ELR (cell line): ENCODE data around the gene MINDY4.
A peak's percentile ranks its signal among the peaks of the same experiment; 100 is the strongest.
"Not testable (repeated sequence)": the region's sequence is repeated elsewhere in the genome, so short reads cannot be mapped to it uniquely, and the experiment has no call there.

Source experiments
- DNase-seq: peaks from one replicate; pipeline ENCODE4 v3.0.0-alpha.2; 2015; ENCODE audit warnings: low read depth

MINDY4 gene

DNA sequence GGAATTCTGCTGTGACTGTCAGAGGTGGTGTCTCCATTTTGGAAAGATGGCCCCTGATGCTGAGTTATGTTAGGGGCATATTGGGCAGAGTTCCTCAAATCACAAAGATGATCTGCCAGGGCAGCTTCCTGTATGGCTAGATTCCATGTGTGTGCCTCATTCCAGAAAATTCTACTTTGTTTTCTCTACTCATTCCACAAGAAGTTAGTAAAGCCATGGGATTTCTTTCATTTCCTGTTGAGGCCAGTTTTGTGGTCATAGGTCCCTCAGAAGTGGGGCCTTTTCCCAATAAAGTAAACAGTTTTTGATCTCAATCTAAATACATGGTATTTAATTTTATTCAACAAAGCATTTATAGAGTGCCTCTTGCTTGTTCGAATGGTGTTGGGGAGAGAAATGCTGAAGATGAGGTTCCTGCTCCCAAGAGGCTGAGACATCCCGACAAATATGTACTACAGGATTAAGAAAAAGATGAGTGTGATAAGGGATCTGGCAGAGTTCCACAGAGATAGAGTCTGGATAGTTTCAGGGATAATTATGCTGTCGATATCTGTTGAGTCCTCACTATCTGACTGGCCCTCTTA, 33.0 kb downstream of the MINDY4 start:
- DNase-seq = peak; percentile 97

DNA sequence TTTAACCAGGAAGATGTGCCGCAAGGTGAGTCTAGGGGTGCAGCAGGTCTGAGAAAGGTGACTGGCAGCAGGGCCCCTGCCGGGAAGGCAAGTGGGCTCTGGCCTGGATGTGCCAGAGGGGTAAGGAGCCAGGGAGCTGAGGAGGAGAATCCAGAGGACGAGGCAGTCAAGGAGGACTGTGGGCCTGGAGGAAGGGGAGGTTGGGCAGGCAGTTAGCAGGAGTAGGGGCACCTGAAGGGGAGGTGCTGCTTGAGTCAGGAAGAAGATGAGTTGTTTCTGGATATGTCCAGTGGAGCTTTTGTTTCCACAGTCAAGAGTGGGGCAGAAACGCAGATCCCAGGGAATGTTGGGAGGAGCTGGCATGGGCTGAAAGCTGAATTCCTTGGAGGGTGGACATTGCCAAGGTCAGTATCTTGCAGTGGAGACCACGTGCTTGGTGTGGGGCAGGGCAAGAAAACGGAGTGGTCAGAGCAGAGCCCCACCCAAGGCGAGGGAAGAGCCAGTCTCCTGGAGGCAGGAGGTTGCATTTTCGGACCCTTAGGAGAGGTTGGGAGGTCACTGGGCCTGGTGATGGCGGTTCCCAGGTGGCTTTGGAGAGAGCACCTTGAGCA, 34.0 kb downstream of the MINDY4 start:
- no peak for DNase-seq

DNA sequence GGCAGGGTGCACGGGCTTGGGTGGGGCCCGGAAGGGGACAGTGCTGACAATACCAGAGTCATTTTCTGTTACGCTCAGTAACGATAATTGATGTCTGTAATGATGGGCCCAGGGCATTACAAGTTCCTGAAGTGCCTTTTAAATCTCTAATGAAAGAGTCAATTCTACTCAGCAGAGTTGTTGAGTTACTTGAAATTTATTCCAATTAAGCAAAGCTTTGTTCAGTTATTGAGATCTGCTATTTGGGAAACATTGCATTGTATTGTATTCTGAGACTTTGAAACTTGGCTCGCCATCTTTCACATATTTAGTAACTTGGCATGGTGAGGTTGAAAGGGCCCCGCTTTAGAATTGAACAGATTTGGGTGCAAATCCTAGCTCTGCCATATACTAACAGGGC, 34.7 kb downstream of the MINDY4 start:
- no peak for DNase-seq

DNA sequence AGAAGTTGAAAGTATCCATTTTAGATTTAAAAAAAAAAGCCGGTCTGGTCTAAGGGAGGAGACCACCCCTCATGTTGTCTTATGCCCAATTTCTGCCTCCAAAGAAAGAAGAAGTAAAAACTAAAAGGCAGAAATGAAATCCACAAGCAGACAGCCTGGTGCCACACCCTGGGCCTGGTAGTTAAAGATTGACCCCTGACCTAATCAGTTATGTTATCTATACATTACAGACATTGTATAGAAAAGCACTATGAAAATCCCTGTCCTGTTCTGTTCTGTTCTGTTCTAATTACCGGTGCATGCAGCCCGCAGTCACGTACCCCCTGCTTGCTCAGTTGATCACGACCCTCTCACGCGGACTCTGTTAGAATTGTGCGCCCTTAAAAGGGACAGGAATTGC, 36.3 kb downstream of the MINDY4 start:
- not testable (repeated sequence) for DNase-seq

DNA sequence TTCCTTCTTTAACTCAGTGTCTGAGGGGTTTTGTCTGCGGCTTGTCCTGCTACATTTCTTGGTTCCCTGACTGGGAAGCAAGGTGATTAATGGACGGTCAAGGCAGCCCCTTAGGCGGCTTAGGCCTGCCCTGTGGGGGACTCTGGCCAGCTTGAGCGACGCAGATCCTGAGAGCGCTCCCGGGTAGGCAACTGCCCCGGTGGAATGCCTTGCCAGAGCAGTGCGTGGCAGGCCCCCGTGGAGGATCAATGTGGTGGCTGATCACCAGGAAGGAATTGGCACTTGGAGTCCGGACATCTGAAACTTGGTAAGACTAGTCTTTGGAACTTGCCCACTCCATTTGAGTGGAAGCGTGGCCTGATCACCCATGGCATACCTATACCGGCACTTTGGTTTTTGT, 36.7 kb downstream of the MINDY4 start:
- DNase-seq = not testable (repeated sequence)

DNA sequence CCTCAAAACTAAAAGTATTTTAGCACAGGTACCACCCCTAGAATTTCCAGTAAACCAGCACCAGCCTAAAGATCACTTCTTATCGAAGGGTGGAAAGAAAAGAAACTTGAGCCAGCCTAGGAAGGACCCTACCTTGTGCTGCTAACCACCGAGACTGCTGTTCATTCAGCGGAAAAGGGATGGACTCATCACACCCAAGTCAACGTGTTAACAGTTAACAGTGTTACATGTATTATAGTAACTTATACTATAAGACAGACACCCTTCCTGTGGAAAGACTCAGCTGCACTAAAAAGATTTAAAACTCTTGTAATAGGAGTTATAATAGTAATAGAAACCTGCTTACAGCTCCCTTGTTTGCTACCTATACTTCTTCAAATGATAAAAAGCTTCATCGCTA, 39.8 kb downstream of the MINDY4 start:
- no peak for DNase-seq

DNA sequence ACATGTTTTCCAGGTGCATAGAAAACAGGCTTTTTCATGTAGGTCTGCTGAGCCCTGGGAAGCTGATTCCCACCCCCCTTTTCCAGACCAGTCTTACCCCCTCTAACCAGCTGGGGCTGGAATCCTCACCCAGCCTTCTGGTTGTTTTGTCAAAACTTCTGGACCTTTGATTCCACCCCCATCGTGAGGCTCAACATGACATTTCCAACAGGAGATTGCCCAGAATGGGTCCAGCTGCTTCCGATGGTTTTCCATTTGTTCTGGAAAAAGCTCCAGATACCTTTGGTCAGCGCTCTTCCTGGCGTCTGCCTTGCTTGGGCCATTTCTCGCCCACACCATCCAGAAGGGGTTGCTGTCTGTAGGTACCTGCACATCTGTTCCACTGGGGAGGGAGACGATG, 41.5 kb downstream of the MINDY4 start:
- no peak for DNase-seq

DNA sequence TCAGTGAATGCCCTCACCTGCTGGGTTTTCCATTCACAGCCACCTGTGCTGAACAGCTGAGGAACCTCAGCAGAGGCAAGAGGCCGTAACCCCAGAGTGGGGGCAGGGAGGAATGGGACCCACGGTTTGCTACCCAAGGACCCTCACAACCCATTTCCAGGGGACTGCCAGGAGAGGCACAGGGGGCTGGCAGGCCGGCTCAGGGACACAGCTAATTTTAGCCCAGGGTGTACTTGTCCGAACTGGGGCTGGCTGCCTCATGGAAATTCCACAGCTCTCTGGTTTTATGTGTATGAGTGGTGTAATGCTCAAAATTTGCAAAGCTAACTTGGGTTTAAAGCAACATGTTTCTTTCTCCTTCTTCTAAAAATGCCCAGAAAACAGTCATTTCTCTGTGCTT, 42.2 kb downstream of the MINDY4 start:
- no peak for DNase-seq

DNA sequence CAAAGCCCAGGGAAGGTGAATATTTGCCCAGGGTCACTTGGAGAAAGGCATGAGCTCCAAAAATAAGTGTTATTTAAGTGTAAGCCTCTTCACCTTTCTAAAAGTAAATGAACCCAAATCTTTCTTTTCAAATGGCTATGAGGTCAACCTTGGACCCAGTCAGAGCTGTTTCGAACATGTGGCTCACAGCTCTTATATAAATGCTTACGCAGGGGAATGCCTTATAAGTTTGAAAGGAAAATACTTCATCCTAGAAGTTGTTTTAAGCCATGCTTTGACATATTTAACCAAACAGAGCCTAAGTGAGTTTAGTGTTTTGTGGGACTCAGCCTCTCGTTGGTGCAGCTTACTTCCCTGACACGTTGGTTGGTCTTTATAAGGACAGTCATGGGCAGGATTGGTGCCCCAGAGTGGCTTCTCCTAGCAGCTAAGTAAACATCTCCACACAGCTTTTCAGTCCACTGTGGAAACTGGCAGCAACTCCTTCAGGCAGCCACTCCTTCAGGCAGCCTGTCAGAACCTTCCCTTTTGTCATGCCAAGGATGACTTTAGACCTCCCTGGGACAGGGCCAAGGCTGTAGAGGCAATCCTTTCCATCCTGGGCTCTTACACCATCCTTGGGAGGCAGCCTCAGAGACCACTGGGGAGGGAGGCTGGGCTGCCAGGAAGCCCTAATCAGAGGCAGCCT, 43.6 kb downstream of the MINDY4 start:
- DNase-seq = no peak

DNA sequence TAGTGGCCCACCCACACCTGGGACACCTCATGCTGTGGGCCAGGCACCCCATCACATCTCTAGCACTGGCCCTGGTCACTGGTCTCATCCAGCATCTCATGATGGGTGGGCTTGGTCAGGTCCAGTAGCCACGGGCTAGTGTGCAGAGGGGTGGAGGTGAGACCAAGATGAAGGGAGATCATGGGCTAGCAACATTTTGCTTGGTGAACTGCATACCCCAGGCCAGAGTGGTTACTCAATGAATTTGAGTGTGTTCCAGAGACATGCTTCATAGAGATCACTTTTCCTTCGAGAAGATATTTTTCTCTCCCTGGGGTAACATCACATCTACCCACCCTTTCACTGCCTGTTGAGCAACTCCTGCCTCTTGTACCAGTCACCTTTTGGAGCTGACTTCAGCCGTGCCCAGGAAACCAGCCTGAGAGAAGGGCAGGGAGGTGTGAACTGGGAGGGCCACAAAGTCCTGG, 44.2 kb downstream of the MINDY4 start:
- no peak for DNase-seq

DNA sequence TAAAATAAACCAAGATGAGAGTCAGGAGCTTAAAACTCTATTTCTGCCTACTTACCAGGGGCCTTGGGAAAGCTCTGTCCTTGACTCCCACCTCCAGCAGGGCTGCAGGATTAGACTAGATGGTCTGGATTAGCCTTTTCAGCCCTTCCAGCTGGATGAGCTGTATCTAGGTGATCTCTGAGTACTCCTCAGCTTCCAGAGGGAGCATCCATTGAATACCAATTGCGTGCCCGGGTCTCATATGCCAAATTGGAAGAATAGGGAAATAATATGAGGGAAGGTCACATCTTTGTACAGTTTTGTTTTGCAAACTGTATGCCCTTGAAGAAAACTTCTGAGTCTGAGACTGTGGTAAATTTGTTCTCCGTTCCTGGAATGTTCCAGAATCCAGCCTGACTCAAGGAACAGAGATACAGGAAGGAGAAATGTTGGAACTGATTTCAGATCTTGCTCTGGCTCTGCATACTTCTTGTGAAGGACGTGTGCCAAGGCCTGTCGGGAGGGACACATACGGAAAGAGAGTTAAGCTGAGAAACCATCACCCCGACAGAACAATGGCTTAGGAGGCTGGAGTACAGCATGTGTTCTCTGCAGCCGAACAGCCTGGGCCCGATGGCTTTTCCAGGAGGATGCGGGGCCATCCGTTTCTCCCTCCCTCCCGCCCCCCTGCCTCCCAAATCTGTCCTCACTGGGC, 44.9 kb downstream of the MINDY4 start:
- no peak for DNase-seq

DNA sequence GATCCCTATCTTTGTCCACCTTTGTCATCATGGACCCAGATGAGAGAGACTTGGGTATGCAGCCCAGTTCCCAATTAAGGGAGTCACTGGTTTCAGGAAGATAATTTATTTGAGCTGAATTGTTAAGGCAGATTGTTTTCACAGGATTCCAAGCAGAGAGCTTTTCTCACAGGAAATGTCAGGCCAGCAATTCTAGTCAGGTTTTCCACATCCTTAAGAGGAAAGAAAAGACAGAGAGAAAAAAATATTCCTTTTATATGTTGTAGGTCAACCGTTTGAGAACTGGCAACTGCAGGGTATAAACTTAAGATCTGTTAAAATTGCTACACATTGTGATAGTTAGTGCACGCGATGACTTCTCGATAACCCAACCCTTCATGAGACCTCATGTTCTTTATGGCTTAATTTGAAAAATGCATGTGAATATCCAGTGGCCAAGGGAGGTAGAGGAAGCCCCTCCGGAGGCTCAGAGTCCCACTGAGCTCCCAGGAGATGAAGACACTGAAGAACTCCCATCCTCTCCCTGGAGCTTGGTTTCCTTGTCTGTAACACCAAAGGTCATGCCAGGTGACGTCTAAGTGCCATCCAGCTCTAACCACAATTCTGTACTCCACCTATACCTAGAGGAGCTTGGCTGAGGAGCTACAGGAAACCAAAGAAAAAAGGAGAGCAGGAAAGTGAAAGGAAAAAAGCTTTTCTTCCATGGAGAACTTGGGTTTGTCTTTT, 45.6 kb downstream of the MINDY4 start:
- no peak for DNase-seq

DNA sequence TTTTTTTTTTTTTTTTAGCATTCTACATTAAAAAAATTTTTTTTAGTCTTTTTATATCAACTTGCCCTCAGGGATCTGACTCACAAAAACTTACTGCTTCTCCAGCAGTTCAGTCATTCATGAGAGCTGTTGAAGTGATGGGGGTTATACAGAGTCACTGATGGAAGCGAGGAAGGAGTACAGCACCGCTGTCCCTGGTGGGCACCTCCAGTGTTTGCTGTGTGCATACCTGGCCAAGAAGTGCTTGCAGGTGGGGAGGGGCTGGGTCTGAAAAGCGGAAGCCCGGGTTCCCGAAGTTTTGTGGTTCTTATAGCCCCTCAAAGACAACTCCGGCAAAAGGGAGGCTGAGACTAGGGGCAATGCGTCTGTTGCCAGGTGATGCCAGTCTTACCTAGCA, 46.2 kb downstream of the MINDY4 start:
- DNase-seq = peak; percentile 89

DNA sequence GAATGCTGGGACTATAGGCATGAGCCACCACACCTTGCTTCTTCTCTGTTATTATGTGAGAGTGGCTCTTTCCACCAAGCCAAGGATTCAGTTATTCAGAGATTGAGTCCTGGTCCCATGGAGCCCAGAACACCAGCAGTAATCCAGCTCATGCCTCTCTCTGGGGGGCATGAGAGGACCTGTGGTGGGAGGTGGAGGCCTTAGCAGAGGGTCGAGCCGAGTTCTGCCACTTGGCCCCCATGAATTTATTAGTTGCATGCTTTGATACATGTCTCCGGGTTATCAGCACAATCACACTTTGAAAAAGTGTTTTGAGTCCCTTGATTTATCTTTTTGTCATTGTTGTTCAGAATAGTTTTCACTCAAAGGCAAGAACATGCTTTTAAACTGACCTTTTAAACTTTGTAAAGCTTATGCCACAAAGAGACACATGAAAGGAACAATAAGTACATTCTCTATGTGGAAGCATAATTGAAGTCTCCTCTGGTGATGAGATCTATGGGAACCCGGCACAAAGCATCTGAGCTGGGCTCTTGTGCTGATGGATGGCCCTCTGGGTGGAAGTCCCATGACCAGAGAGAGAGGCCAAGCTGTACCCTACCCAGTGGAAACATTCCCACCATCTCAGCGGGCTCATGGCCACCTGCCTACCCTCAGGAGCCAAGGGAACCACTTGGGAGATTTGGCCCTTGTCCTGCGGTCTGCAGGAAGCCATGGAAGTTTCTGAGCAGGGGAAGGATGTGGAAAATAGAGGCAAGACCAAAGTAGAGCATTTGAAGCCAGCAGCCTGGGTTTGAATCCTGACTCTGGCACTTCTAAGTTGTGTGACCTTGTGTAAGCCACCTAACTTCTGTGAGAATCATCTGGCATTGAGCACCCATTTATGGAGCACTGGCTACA, 53.9 kb downstream of the MINDY4 start:
- no peak for DNase-seq

DNA sequence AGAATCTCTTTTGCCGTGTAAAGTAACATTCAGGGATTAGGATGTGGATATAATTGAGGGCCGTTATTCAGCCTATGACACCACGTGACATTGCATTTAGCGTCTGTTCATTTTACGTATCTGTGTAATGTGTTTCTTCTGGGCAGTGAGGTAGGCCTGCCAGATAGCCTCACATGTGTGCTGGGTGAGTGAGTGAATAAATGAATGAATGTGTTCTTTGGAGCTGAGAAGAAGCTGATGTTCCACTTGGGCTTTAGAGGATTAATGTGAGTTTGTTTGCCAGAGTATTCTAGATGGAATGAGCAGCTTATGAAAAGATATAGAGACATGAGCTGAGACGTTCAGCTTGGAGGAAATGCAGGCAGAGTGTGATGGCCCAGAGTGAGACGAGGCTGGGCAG, 55.0 kb downstream of the MINDY4 start:
- DNase-seq = no peak

DNA sequence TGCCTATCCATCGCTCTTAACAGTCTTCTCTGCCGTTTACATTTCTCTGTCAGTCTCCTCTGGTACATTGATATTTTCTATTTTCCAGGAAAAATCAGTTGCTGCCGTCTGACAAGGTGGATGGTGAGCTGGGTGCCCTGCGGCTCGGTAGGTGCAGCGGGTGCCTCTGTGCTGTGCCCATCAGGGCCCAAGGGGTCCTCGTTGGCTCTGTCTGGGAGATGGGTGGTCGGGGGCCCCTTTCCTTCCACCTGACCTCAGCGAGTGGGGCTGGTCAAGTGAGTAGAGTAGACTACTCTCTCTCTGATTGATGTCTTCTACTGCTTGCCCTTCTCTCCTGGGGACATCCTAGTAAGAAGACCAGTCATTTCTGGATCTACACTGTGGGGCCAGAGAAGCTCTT, 57.4 kb downstream of the MINDY4 start:
- no peak for DNase-seq

DNA sequence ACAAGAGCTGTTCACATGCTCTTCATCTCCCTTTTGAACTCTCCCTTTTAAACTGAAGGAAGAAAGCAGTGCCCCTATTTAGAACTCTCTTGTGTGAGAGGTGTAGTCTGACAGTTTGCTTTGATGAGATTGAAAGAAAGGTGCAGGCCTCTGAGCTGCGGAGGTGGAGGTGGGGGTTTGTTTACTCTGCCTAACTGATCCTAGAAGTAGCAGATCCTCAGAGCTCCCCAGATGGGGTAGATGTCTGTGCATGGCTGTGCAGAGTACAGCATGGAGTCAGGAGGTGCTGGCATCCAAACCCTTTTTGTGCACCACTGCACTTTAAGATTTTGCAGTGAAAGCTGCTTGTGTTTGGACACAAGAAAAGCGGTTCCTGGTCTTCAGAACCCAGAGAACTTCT, 58.3 kb downstream of the MINDY4 start:
- no peak for DNase-seq

DNA sequence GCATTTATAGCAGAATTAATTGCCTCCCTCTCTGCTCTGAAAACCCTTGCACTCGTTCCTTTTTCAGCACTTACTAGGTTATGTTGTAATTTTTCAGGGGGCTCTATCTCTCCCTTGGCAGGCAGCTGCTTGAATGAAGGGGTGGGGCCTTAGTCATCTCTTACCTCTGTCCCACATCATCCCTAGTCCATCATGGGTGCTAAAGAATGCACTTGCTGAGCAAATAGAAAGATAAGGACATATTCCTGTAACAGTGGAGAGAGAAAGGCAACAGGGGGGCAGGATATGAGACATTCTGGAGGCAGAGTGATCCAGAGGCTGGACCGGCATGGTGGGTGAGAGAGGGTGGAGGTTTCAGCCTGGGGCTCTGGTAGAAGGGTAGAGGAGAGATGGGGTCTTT, 60.0 kb downstream of the MINDY4 start:
- no peak for DNase-seq

DNA sequence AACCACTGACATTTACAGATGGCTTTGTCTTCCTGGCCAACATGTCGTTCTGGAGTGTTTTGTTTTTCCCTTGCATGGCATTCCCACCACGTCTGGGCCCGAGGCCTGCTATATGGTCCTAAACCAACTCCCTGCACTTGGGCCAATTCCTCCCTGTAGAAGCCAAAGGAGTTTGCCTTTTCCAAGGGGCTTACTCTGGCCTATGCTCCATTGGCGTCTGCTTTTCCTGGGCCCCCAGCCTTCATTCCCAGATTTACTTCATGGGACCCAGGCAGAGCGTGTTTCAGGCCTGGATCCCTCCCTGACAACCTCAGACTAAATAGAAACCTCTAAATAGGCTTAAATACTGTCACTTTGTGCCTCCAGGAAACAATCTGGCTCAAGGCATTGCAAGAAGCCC, 60.7 kb downstream of the MINDY4 start:
- no peak for DNase-seq

DNA sequence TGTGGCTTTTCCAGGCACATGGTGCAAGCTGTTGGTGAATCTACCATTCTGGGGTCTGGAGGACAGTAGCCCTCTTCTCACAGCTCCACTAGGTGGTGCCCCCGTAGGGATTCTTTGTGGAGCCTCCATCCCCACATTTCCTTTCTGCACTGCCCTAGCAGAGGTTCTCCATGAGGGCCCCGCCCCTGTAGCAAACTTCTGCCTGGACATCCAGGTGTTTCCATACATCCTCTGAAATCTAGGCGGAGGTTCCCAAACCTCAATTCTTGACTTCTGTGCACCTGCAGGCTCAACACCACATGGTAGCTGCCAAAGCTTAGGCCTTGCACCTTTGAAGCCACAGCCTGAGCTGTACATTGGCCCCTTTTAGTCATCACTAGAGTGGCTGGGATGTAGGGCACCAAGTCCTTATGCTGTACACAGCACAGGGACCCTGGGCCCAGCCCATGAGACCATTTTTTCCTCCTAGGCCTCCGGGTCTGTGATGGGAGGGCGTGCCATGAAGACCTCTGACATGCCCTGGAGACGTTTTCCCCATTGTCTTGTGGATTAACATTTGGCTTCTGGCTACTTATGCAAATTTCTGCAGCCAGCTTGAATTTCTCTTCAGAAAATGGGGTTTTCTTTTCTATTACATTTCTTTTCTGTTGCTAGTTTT, 62.9 kb downstream of the MINDY4 start:
- DNase-seq = not testable (repeated sequence)

DNA sequence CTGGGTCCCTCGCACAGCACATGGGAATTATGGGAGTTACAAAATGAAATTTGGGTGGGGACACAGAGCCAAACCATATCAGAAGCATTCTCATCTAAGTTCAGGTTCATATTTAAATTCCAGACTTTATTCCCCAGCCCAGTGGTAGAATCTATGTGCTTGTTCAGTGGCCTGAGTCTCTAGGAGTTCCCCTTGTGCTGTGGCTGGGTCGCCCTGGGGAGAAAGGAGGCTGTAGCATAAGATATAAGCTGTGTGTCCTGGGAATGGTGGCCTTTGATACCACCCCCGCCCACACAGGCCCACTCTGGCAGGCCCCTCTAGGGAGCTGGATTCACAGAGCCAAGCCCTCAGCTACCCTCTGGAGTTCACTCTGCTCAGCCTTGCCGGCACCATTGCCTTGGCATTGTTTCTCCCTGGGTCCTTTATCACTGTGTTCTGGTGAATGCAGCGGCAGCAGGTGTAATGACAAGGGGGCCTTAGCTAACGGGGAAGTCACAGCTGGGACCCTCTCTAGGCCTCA, 64.2 kb downstream of the MINDY4 start:
- no peak for DNase-seq
